Measurements from ENCODE around the gene EFCAB8.

Gene EFCAB8
- long read RNA-seq, donor 1 = 0 reads
- long read RNA-seq, donor 2 = 0 reads
- long read RNA-seq, donor 3 = 0 reads
- long read RNA-seq, donor 4 = 0 reads
- long read RNA-seq, donor 5 = 0 reads
- long read RNA-seq, donor 6 = 0 reads
- long read RNA-seq, donor 7 = 0 reads
- long read RNA-seq, donor 8 = 0 reads

GRCh38 chr20:32858701-32859372 is at the start of gene EFCAB8:
Gene EFCAB8 (plus strand): TSS chr20:32858923. CDS start chr20:32863793, 4,870 bp downstream.
- no peak for DNase-seq

DNA sequence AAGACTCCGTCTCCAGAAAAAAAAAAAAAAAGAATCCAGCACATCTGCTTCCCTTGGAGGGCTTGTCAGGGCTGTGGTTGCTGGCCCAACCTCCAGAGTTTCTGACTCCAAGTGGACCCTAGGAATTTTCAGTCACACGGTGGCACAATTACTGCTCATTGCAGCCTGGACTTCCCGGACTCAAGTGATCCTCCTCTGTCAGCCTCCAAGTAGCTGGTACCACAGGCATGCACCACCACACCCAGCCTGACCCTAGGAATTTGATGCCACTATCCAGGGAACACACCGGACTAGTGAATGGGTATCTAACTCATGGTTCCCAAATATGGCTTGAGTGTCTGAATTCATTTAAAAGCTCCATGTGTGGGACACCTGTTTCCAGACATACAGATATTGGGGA is 48.8 kb upstream of the EFCAB8 start:
- DNase-seq = no peak

DNA sequence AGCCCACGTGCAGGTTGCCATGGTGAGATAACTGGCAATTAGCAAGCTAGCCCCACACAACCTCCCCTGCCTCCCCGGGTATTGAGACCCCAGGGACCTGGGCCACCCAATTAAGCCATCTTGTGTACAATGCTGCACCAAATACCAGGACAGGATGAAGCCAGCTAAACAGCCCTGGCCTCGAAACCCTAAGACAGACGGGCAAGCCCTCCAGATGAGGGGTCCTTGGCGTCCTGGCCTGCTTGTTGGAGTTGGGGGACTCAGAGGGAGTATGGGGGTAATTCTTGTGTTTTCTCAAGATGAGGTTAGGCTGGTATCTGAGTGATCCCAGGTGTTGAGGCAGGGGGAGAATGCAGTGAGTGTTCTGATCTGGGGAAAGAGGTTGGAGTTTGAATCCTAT is 47.8 kb upstream of the EFCAB8 start:
- no peak for DNase-seq

DNA sequence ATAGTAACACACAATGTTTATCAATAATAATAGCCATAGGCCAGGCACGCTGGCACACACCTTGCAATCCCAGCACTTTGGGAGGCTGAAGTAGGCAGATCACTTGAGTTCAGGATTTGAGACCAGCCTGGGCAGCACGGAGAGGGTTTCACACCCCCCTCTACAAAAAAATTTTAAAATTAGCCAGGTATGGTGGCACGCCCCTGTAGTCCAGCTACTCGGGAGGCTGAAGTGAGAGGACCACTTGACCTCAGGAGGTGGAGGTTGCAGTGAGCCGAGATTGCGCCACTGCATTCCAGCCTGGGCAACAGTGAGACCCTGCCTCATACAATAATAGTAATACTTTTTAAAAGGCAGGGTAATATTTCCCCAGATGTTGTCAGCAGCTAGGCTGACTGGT is 46.8 kb upstream of the EFCAB8 start:
- no peak for DNase-seq

- peak; percentile 77 for DNase-seq
Measured at GRCh38 chr20:32819992-32820697, 38.6 kb upstream of the EFCAB8 start.

DNA sequence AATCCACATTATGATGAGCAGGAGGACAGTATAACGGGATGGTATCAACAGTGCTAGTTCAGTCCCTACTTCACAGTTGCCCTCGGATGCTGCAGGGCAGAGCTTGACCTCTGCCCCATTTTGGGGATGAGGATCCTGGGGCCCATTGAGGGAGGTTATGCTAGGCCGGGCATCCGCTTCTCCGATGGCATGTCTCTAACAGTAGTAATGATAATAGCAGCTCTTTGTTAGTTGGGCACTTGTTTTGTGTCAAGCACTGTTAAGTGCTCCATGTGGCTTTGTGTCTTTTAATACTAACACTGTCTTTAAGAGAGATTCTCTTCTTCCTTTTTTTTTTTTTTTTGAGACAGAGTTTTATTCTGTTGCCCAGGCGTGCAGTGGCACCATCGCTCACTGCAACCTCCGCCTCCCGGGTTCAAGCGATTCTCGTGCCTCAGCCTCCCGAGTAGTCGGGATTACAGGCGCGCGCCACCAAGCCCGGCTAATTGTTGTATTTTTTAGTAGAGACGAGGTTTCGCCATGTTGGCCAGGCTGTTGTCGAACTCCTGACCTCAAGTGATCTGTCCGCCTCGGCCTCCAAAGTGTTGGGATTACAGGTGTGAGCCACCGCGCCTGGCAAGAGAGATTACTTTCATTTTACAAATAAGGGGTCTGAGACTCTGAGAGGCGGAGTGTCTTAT is 37.9 kb upstream of the EFCAB8 start:
- DNase-seq = no peak

GRCh38 chr20:32822225-32822624 is 36.5 kb upstream of the EFCAB8 start:
- DNase-seq = no peak

- DNase-seq = no peak
Measured at GRCh38 chr20:32823078-32823477, 35.6 kb upstream of the EFCAB8 start.

DNA sequence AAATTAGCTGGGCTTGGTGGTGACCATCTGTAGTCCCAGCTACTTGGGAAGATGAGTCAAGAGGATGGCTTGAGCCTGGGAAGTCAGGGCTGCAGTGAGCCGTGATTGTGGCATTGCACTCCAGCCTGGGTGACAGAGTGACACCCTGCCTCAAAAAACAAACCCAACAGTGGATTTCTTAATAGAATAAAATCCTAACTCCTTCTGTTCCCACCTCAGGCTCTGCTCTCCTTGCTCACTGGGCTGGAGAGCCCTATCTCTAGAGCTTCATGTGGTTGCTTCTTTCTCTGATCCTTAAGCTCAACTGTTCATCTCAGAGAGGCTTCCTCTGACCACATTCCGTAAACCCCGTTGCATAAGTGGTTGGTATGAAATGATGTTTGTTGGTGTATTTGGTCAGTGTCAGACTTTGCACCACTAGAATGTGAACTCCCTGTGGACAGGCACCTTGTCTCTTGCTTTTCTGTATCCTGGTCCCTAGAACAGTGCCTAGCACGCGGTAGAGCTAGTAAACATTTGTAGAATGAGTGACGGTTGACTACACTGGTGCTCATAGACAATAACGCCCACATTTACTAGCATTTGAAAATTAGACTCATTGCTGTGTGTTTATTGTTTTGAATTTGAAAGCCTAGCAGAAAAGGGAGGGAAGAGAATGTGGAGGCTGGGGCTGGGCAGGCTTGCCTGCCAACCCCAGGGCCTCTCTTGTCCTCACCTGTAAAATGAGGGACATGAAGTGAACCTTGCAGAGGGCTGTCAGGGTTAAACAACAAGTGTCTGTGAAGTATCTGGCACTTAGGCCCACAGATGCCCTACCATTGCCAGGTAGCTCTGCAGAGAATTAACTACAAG is 34.8 kb upstream of the EFCAB8 start:
- DNase-seq = no peak

- no peak for DNase-seq
Measured at GRCh38 chr20:32828029-32828680, 30.6 kb upstream of the EFCAB8 start.

DNA sequence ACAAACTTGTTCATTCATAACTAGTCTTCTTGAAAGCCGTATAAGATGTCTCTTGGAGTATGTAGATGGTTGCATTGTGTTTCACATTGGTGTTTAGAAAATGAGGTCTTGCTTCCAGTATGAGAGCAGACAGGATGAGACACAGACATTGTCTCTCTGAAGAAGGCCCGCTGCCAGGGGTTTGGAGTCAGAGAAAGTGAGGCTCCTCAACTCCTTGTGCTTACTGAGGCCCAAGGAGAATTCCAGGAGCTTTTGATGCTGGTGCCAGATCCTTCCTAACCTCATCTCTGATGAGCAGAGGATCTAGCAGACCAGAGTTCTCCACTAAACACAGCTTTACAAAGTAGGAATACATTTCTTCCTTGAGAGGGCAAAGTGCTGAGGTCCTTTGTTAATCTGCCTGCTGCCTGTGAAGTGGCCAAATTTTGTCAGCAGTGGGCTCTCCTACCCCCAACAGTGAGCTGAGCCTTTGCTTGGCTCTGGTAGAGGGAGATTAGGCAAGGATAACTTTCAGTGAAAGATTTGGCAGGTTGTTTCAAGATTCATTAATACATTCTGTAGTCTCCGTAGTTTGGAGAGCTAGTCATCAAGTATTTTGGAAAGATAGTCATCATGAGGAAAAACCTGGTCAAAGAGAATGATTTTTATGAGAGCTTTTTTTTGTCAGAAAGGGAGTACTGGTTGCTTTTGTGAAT is 29.3 kb upstream of the EFCAB8 start:
- no peak for DNase-seq

- no peak for DNase-seq
Measured at GRCh38 chr20:32830437-32830836, 28.3 kb upstream of the EFCAB8 start.

DNA sequence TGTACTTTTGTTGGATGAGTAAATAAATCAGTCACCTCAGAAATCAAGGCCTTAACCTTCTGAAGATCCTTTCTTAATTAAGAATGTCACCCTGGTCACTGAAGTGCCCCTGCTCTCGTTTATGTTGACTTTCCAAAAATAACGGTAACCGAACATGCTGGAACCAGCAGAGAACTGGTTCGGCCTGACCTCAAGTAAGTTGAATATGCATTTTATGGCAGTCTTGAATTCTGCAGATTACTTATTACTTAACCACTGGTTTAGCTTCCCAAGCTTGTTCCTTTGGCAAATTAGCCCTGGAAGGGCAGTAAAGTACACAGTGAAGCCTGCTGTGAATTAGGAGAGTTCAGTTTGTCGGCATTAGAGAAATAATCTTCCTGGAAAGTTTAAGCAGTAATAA is 26.7 kb upstream of the EFCAB8 start:
- DNase-seq = no peak

GRCh38 chr20:32832664-32833063 is 26.1 kb upstream of the EFCAB8 start:
- DNase-seq = no peak

GRCh38 chr20:32834972-32835371 is 23.8 kb upstream of the EFCAB8 start:
- no peak for DNase-seq

GRCh38 chr20:32837157-32837556 is 21.6 kb upstream of the EFCAB8 start:
- no peak for DNase-seq

DNA sequence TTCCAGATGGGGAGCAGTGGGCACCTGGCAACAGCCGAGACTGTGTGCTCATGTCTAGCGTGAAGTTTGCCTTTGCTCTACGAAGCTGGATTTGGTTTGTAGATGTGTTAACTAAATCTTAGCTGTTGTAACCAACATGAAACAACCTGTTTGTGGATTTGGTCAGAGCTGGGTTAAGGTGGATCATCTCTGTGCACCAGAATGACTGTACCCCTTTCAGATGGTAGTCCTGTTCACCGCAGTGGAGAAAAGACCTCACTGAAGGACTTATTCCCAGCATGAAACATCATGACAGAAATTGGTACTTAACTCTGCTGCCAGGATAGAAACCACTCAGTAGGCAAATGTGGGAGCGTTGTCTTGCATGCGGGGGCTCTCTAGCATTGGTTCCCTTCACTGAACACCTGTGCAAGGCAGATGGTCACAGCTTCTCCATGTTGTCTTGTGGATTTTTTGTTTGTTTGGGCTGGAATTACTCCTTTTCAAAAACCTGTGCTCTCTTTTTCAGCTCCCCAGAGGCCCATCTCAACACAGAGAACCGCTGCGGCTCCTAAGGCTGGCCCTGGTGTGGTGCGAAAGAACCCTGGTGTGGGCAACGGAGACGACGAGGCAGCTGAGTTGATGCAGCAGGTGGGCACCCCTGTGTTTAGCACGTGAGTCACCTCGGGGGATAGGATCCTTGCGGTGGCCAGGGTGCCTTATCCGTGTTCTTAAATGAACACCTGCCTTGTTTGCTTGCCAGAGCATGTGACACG is 19.3 kb upstream of the EFCAB8 start:
- DNase-seq = no peak

GRCh38 chr20:32839982-32840285 is 18.8 kb upstream of the EFCAB8 start:
- no peak for DNase-seq

DNA sequence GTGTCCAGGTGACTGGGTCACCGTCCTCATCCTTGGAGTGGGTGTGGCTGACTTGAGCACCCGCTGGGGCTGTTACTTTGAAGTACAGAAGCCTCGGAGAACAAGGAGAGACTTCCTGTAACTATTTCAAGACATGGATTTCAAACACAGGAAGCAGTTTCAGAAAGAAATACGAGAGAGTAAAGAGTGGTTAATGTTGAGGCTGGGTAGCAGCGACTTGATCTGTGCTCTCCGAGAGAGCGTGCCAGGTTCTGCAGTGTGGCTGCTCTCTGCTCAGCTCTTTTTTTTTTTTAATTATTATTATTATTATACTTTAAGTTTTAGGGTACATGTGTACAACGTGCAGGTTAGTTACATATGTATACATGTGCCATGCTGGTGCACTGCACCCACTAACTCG is 17.5 kb upstream of the EFCAB8 start:
- no peak for DNase-seq

DNA sequence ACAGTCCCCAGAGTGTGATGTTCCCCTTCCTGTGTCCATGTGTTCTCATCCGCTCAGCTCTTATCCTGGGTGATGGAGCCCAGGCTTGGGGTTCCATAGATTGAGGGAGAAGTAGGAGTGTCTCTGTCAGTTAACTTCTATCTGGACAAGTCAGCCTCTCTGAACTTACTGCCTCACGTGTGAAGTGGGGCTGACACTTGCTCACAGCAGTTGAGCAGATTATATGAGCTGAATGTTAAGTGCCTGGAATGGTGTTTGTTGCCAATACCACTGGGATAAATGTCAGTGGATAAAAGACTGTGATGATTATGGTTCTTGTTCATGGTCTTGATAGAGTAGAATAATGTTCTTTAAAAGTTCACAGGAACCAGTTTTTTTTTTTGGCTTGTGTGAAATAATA is 17.1 kb upstream of the EFCAB8 start:
- no peak for DNase-seq
